Stimulated activated CD4-positive, alpha-beta T cell treated with anti-CD3 and anti-CD28 coated beads, Interleukin-1b, Interleukin-23, amount 100 ng/mL, for 4 hours (primary cell): ENCODE measurements around the gene ARHGEF38.

Experiments
- DNase-seq, 2 donors: peaks; one replicate each; pipeline ENCODE4 v3.0.0-alpha.2; 2020; ENCODE audit warnings: low read depth in 2 of 2

Gene ARHGEF38

DNA sequence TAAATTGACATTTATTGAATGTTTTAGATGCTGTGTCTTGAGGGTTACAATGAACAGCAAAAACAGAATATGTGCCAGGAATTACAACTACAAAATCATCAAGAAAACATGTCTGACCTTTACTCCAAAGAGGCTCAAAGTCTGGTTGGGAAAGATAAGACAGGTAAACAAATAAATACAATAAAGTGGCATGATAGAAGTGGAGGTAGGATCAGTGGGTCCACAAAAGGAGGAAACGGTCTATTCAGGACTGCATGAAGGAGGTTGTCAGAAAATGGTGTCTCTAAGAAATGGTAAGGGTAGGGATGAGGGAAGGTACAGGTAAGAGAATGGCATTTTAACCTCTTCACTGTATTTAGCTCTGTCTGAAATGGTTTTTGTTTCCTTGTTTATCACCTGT, 3.8 kb downstream of the ARHGEF38 start:
- DNase-seq = no peak

DNA sequence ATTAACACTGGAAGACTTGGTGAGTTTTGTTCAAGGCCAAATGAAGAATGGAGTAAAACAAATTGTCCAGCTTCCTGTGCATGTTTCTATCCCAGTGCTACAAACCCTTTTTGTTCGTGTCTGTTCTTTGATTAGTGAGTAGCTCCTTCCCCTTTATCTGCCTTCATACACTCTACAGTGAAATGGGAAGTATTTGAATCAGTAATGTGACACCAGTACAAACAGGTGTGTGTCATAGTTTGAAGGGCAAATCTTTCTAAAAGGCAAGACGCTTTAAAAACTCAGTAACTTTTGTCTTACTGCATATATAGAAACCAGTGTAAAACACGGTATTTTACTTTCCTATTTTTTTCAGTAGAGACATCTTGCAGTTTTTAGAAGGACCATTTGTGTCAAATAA, 5.9 kb downstream of the ARHGEF38 start:
- DNase-seq = no peak

DNA sequence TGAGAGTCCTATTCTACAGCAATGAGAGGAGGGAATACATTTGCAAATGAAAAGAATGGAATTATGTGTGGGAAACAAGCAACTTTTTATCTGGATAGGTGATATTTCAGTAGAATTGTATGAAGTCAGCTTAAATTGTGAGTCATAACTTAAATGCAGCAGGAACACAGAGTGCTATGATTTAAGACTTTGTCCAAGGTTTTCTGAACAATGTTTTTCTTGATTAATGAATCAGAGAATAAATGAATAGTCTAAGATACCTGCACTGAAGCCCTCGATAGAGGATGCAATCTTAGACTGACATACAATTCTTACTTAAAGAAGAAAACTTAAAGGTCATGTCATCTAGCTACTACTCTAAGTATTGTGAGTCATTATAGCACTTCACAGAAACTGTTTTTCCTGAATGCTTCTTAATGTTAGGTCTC, 8.0 kb downstream of the ARHGEF38 start:
- DNase-seq = no peak

DNA sequence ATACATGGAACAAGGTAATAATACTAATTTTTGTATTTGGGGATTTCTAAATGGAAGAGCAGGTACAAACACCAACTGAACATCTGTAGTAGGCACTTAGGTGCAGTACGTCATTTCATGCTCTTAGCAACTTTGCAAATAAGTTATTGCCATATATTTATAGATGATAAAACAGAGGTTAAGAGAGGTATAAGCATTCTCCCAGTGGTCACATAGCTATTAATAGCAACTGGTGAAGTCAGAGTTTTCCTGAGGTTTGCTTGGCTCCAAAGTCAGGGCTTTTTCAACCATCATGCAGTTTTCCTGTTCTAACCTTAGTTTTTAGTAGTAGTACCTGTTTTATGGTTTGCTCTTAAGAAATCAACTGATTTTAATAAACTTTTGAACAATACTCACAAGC, 10.9 kb downstream of the ARHGEF38 start:
- DNase-seq = no peak

DNA sequence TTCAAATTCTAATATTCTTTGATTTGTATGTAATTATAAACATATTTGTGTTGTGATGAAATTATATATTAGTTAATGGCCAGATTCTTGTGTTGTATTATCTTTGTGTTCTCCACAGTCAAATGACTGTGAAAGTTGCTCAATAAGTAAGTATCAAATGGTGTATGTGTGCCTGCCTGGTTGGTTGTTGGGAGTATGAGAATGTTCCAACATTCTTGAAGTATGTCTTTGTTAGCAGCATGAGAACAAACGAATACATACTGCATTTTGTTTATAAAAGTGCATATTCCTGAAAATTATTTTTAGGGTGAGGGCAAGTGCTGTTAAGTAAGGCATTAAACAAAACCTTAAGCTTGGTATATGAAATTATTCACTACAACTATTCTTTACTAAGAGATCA, 16.2 kb downstream of the ARHGEF38 start:
- no peak for DNase-seq

DNA sequence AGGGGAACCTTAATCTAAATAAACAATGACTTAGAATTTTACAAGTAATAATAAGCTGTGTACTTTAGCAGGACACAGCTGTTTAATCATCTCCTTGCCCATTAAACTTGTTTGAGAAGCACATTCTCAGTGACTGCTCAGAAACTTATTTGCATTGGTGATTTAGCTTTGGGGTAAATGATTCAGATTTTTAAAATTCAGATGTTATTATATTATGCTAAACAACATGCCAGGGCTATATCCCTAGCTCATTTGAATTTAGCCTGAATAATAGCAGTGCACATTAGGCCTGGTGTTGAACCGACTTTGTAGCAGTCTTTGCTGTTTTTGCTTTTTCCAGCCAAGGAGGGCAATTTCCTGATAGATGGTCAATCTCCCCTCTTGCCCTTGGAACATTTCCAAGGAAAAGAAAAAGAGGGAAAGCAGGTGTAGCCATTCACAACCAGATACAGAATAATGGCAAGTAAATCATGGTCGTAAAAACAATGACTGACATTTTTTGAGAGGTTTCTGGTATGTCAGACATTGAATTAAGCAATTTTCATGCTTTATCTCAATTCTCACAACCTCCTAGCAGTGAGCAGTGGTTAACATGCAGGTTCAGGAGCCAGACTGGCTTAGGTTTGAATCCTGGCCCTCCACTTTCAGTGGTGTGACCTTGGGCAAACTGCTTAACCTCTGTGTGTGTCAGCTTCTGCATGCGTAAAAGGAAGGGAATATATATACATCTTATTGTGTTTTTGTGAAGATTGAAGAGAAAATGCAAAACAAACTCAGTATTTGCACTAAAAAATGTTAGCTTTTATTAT, 16.8 kb downstream of the ARHGEF38 start:
- DNase-seq = no peak

DNA sequence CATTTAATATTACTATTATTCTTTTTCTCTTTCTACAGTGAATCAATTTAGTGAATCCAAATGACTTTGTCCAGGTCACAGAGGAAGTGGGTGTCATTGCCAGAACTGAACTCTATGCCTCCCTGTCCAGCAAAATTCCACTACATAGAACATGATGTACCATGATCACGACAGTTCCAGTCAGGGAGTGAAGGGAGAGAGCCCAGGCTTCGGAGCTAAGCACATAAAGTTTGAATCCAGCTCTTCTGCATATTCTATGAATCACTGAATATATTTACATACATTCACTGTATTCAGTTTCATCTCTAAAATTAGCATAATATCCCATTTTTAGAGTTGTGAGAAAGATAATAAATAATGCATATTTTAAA, 17.4 kb downstream of the ARHGEF38 start:
- no peak for DNase-seq

DNA sequence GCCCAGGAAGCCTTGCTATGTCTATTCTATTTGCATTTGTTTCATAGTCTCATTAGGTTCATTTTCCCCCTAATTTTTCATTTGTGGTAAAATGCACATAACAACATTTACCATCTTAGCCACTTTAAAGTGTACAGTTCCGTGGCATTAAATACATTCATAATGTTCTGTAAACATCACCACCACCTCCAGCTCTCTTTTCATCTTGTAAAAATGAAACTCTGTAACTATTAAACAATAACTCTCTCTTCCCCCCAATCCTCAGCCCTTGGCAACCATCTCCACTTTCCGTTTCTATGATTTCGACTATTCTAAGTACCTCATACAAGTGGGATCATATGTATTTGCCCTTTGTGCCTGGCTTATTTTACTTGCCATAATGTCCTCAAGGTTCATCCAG, 19.9 kb downstream of the ARHGEF38 start:
- no peak for DNase-seq

DNA sequence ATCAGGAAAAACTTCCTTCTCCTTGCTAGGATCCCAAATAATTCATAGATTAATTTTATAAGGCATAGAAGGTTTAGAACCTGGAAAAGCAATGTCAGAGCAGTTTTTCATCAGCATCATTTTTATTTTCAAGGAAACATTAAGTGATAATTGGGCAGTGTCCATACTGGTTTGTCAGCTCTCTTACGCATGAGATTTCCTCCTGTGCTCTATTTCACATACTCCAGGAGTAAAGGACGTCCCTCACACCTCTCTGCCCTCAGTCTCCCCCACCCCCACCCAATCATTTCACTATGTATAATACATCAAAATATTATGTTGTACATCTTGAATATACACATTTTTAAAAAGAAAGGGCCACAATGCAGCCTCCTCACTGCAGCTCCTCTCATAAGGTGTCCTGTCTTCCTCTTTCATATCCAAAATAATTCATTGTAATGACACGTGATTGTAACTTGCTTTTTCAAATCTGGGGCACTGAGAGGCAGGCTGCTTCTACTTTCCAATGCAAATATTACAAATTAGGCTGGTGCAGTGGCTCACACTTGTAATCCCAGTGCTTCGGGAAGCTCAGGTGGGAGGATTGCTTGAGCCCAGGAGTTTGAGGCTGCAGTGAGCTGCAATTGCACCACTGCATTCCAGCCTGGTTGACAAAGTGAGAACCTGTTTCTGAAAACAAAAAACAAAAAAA, 34.4 kb downstream of the ARHGEF38 start:
- DNase-seq = no peak

DNA sequence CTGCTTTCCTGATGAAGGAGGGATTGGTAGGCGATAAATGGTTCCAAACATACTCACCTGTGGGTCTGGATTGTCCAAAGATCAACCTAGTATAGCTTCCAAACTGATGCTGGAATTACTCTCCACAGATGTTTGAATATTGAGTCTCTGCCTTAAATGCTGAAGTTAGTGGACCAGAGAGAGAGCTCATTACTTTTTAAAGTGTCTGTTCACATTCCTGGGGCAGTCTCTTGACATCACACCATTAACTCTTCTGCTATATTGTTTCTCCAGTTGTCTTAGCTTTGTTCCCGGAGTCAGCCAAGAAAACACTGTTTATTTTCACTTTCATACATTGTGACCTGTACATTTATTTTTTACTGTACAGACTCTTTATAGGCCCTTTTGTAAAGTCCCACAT, 35.4 kb downstream of the ARHGEF38 start:
- DNase-seq = no peak

DNA sequence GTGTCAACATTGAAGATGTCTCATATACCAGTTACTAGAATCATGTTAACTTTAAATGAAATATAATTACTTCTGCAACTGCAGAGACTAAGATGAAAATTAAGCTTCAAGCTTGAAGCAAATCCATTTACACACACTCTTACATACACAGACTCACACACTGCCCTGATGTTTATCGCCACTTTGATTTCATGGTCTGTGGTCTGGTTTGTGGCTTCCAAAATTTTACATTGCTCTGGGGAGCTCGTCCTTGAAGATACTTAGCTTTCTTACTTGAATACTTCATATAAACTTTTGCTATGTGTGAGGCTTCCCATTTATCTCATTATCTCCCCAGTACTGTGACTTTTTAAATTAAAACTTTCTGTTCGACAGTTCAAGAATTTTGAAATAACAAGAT, 35.8 kb downstream of the ARHGEF38 start:
- DNase-seq = no peak

DNA sequence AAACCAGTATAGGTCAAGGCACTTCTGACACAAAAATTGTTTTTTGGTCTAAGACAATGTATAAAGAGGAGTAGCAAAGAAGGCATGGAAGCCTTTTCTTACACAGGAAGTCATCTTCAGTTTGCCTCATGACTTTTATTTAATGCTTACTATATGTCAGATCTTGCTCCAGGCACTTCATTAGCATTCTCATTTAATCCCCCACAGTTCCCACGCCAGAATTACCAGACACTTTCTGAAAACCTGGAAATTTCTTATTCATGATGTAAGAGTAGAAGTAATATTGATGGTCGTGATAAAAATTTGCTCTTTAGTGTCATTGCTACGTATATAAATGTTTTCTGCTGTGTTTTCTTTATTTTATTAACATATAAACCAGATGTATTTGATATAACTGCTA, 39.2 kb downstream of the ARHGEF38 start:
- no peak for DNase-seq

DNA sequence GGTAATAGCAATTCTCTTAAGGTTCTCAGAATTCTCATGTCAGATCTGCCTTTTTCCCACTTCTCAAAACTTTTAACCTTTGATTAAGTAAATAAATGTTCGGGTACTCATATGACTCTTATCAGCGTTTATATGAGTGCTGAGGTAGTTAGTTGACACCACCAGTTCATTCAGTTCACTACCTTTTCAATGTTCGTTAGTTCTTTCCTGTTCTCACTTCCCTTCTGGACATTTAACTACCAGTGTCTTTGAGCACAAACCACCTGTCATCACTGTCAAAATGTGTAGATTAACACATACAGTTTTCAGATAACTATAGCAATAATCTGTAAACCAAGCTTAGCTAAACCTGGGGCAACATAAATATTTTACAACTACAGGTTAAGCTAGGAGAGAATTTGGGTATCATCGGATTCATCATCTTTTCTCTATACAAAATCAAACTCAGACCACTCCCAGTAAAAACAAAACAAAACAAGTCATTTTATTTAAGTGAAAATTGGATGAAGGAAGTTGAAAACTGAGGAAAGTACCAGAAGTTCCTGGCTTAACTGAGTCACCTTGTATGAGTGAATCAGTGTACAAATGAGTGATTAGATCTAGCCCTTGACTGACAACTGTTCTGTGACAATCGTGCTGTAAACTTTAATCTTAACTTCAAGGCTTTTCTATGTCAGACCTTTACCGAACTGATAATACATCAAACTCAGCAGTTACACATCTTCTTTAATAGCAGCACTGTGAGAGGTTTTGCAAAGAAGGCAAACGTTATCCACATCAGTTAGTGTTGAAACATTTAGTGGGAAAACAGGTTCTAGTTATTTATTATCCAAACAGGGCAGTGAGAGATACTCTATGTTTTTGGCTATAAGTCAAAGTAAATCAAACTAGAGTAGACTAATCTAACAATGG, 41.9 kb downstream of the ARHGEF38 start:
- DNase-seq = no peak

DNA sequence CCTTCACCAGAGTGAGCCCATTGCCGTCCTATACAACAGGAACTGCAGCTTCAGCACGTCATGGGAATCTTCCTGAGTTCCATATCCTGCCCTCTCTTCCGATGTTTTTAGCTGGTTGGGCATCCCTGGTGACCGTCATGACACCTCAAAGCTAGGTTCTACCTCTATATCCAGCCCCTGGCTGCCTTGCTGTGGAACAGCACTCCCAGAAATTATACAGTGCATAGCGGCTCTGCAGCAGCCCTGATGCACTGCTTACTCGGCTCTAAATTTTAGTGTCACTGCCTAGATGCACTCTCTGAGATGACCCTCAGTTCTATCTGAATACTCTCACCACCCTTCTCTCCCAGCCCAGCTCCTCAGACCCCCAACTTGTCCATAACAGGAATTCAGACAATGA, 44.3 kb downstream of the ARHGEF38 start:
- no peak for DNase-seq

DNA sequence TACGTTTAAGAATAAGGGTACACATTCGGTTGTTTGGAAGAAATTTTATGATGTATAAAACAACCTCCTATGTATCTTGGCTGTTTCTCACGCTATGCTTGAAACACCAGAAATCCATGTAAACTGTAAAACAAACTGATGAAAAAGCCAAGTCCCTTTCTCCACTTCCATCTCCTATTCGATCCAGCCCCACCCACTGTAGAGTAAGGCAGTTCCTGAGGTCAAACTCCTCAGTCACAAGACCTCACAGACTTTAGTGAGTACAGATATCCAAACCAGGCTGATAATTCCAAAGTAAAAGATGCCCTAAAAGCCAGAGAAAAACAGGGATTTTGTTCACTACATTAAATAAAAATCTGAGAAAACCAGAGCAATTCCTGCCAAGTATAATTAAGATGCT, 45.6 kb downstream of the ARHGEF38 start:
- DNase-seq = no peak

DNA sequence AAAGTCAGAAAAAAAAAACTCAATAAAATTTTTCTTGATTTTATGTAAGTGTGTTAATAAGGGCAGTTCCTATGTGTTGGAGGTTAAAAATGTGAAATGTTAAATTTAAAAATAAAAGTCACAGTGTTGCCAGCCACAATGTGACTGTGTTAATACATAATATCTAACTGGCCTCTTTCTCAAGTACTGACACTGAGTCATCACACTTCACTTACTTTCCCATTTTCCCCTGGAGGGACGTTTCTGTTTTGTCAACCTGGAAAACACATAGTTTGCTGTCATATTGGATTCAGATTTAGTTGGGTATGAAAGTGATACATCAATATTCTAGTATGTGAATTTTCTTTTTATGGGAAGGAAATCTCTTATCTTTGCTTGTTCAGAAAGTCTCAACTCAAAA, 46.4 kb downstream of the ARHGEF38 start:
- no peak for DNase-seq

DNA sequence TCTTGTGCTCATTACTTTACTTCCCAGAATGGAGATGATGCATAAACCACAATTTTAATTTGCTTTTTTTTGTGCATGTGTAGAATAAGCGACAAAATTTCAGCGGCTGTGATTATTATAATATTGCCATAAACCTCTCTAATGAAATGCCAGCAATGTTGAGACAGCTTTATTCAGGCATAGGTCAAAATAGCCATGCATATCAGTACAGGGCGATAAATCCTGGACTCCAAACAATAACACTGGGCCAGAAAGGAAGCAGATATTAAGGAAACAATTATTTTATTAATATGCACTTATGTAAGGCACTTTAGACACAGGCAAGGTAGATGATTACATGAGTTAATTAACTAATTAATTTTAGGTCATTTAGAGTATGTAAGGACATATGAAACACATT, 47.1 kb downstream of the ARHGEF38 start:
- no peak for DNase-seq

DNA sequence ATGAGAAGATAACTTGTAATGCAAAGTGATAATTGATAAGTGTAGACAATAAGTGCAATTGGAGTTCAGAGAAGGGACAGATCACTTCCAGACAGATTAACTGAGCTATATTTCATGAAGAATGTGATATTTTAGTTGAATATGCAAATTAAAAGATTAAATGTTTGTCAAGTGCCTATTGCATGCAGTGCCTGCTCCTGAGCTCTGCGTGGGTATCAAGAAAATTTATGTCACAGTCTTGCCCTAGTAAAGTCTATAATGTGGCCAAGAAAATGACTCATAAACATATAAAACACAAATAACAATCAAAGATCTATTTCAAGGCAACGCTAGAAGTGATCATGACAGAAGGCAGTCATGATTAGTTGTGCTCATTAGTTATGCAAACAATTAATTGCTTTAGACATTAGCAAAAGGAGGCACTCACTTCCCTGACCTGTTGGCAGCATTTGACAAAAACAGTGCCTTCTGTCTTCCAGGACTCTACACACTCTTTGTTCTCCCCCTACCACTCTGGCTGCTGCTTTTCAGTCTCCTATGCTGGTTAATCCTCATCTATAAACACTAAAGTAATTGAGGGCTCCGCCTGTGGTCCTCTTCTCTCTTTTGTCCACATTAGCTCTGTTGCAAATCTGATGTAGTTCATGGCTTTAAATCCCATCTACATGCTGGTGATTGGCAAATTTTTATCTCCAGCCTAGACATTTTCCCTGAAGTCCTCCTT, 47.7 kb downstream of the ARHGEF38 start:
- no peak for DNase-seq

DNA sequence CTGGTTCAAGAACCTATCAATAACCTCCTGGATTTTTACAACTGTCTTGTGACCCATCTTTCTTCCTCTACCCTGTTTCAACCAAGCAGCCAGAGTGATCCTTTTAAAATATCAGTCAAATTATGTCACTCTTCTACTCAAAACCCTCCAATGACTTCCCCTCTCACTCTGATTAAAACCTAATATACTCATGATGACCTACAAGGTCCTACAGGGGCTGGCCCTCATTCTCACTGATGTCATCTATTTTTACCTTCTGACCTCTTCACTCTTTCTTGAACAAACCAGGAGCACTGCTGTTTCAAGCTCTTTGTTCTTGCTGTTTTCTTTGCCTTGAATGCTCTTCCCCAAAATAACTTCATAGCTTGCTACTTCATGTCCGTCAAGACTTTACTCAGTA, 48.5 kb downstream of the ARHGEF38 start:
- no peak for DNase-seq

DNA sequence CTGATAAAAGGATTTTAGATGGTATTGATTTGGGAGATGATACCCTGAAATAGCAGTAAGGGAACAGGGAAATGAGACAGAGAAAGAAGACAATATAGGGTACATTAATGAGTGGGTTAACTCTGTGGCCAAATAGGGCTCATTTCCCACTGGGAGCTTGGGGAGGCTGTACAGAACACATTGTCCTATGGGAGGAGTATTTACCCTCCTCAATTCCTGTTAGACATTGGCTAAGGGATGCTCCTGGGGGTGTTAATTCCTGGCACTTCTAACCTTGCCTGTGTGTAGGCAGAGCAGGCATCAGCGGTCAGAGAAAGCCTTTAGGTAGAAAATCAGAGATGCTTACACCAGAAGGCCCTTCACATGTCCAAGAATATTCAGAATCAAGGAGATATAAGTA, 49.0 kb downstream of the ARHGEF38 start:
- no peak for DNase-seq

DNA sequence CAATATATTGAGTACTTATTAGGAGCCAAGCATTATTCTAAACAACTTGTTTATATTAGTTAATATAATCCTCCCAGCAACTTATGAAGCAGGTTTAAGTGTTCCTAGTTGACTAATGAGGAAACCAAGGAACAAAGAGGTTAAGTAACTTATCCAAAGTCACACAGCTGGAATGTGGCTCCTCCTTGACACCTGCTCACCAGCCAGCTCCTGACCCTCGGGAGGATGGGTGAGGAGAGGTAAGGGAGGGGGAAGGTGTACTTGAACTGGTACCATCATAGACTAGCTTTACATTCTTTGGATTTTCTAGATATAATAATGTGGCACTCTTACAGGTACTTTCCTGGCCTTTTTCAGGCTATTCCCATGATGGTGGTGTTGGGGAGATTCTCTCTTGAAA, 50.7 kb downstream of the ARHGEF38 start:
- no peak for DNase-seq

DNA sequence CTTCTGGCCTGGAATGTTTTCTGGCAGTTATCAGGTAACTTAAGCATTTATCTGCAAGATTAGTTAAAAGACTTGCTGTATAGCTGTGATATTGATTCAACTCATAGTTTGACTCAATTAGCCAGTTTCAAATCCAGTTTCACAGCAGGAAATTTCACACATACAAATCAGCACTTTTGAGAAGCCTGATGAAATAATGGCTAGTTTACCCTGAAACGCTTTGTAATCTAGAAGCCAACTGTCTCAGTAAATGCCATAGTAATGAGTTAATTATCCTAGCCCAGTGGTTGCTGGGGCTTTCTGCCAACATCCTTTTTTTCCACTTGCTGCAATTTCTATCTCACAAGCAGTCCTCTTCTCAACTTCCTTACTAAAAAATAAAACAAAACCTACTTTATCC, 53.1 kb downstream of the ARHGEF38 start:
- DNase-seq = no peak
